GM23338 (cell line): ENCODE data around the gene PPIP5K1.

Experiments
- CTCF ChIP-seq, 2 experiments: fragments of 200-600 bp in 1 of 2; sonication (generic) in 1 of 2; conservative IDR thresholded peaks; 2 replicates each; pipeline versions ENCODE4 v1.5.1 to v1.6.1; 2016 to 2017; ENCODE audit warnings: antibody characterized with exemption in 2 of 2, low read depth in 2 of 2, mild to moderate bottlenecking in 2 of 2, moderate library complexity in 1 of 2
- ETS1 ChIP-seq: IDR thresholded peaks from 2 replicates; pipeline ENCODE4 v1.6.1; 2016; ENCODE audit warnings: antibody characterized with exemption
- EZH2 ChIP-seq: fragments of 200-600 bp; sonication (generic); IDR thresholded peaks from one replicate; pipeline ENCODE4 v1.8.0; 2017; ENCODE audit warnings: antibody characterized with exemption, mild to moderate bottlenecking, low read depth; ENCODE audit not compliant: unreplicated experiment
- EZH2phosphoT487 ChIP-seq: fragments of 200-600 bp; sonication (generic); IDR thresholded peaks from one replicate; pipeline ENCODE4 v1.8.1; 2018; ENCODE audit warnings: antibody characterized with exemption; ENCODE audit not compliant: unreplicated experiment
- POLR2AphosphoS5 ChIP-seq: IDR thresholded peaks from 2 replicates; pipeline ENCODE4 v1.6.1; 2016; ENCODE audit warnings: antibody characterized with exemption, low read depth
- REST ChIP-seq: IDR thresholded peaks from one replicate; pipeline ENCODE4 v1.6.1; 2018; ENCODE audit warnings: antibody characterized with exemption; ENCODE audit not compliant: unreplicated experiment
- ZNF114 ChIP-seq: fragments of 250-450 bp; sonication (Bioruptor Pico); IDR thresholded peaks from 2 replicates; pipeline ENCODE4 v1.5.0; 2020; ENCODE audit warnings: mild to moderate bottlenecking, moderate library complexity

- TF ChIP-seq EZH2phosphoT487 = no peak
- TF ChIP-seq CTCF (conservative IDR thresholded peaks at IDR 0.05; ENCODE audit: low read depth in 2 of 2) = no peak
- TF ChIP-seq EZH2 = no peak
- TF ChIP-seq POLR2AphosphoS5 = no peak
- TF ChIP-seq REST = no peak
- TF ChIP-seq ZNF114 = no peak
- TF ChIP-seq ETS1 = no peak
Observed at GRCh38 chr15:43488790-43489189, 101.2 kb downstream of the PPIP5K1 start.
